Measurements from ENCODE around the gene JMJD7.

JMJD7 gene

DNA sequence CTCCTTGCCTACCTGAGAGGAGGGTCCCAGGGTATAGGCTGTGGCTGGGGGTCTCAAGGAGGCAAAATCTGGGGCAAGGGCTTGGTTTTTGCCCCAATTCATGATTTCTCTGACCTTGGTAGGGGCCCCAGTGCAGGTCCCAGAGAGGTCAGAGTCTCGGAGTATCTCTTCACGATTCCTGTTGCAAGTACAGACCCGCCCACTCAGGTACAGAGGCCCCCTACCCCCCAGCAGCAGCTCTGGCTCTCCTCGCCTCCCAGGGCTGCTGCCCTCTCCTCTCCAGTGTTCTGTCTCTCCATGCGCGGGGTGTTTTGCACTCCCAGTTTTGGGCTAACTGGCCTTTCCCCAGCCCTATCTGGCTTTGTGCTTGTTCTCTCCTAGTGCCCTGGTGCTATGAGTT, 5.4 kb upstream of the JMJD7 start:
- TF ChIP-seq, protein P1, sequence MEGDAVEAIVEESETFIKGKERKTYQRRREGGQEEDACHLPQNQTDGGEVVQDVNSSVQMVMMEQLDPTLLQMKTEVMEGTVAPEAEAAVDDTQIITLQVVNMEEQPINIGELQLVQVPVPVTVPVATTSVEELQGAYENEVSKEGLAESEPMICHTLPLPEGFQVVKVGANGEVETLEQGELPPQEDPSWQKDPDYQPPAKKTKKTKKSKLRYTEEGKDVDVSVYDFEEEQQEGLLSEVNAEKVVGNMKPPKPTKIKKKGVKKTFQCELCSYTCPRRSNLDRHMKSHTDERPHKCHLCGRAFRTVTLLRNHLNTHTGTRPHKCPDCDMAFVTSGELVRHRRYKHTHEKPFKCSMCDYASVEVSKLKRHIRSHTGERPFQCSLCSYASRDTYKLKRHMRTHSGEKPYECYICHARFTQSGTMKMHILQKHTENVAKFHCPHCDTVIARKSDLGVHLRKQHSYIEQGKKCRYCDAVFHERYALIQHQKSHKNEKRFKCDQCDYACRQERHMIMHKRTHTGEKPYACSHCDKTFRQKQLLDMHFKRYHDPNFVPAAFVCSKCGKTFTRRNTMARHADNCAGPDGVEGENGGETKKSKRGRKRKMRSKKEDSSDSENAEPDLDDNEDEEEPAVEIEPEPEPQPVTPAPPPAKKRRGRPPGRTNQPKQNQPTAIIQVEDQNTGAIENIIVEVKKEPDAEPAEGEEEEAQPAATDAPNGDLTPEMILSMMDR (IDR thresholded peaks at IDR 0.05; ENCODE audit: borderline replicate concordance, insufficient read depth, low read depth, low read length), result no peak
- H3K4me3 ChIP-seq (ENCODE audit: low read depth, low read length), result no peak overlapping the region

- H3K4me3 ChIP-seq (ENCODE audit: low read depth, low read length), result no peak overlapping the region
- TF ChIP-seq, protein P1 (IDR thresholded peaks at IDR 0.05; ENCODE audit: borderline replicate concordance, insufficient read depth, low read depth, low read length), result no peak
Measured at GRCh38 chr15:41822957-41823356, 4.9 kb upstream of the JMJD7 start.

DNA sequence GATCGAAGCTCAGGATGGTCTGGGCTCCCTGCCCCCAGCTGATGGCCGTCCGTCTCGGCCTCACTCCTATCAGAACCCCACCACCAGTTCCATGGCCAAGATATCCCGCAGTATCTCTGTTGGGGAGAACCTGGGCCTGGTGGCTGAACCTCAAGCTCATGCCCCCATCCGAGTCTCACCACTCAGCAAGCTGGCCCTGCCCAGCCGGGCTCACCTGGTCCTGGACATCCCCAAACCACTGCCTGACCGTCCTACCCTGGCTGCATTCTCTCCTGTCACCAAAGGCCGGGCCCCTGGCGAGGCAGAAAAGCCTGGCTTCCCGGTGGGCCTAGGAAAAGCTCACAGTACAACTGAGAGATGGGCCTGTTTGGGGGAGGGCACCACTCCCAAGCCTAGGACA, 4.4 kb upstream of the JMJD7 start:
- TF ChIP-seq, protein P1 (IDR thresholded peaks at IDR 0.05; ENCODE audit: borderline replicate concordance, insufficient read depth, low read depth, low read length), result no peak
- H3K4me3 ChIP-seq (ENCODE audit: low read depth, low read length), result no peak overlapping the region

- no peak overlapping the region for H3K4me3 ChIP-seq (ENCODE audit: low read depth, low read length)
- TF ChIP-seq, protein P1 (IDR thresholded peaks at IDR 0.05; ENCODE audit: borderline replicate concordance, insufficient read depth, low read depth, low read length), result no peak
Measured at GRCh38 chr15:41824062-41824745, 3.7 kb upstream of the JMJD7 start.

DNA sequence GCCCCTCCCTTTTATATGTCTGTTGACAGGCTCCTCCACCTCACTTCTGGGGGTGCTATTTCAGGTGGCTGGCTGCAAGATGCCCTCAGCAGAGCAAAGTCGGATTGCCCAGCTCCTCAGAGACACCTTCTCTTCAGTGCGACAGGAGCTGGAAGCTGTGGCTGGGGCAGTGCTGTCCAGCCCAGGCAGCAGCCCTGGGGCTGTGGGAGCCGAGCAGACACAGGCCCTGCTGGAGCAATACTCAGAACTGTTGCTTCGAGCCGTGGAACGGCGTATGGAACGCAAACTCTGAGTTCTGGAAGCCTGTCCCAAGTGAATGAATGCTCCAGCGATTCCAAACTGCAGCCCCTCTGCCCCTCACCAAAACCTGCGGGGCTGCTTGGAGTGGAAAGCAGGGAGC, 2.7 kb upstream of the JMJD7 start:
- TF ChIP-seq, protein P1 (IDR thresholded peaks at IDR 0.05; ENCODE audit: borderline replicate concordance, insufficient read depth, low read depth, low read length), result no peak
- no peak overlapping the region for H3K4me3 ChIP-seq (ENCODE audit: low read depth, low read length)

GRCh38 chr15:41825572-41826535, 2.0 kb upstream of the JMJD7 start:
- TF ChIP-seq, protein P1 (IDR thresholded peaks at IDR 0.05; ENCODE audit: borderline replicate concordance, insufficient read depth, low read depth, low read length), result no peak
- H3K4me3 ChIP-seq (ENCODE audit: low read depth, low read length), result no peak overlapping the region

Measured in GM12875 (cell line).